ENCODE measurements around the gene ACSL5. TPM values are rescaled to one million over a fixed set of nuclear protein-coding genes. Genes with fewer than 3 reads are reported as not detected.

ACSL5 gene
- total RNA-seq, 1 donor: 8.6 TPM

DNA sequence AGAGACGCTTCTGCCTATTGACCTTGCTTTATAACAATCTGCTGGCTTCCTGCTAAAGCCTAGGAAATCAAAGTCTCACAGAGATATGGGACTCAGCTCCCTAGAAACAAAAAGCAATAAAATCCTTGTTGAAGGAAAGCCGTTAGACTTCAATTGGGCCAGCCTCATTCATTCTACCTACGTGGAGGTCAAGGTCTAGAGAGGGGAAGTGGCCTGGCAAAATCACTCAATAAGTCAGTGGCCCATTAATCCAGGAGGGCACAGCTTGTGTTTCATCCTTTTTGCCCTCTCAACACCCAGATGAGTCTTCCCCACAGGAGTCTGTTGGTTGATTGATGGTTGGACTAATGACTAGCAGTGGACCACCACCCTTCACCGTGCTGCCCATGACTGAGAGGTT is 40.5 kb upstream of the ACSL5 start:
- TF ChIP-seq, protein P1, sequence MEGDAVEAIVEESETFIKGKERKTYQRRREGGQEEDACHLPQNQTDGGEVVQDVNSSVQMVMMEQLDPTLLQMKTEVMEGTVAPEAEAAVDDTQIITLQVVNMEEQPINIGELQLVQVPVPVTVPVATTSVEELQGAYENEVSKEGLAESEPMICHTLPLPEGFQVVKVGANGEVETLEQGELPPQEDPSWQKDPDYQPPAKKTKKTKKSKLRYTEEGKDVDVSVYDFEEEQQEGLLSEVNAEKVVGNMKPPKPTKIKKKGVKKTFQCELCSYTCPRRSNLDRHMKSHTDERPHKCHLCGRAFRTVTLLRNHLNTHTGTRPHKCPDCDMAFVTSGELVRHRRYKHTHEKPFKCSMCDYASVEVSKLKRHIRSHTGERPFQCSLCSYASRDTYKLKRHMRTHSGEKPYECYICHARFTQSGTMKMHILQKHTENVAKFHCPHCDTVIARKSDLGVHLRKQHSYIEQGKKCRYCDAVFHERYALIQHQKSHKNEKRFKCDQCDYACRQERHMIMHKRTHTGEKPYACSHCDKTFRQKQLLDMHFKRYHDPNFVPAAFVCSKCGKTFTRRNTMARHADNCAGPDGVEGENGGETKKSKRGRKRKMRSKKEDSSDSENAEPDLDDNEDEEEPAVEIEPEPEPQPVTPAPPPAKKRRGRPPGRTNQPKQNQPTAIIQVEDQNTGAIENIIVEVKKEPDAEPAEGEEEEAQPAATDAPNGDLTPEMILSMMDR (IDR thresholded peaks at IDR 0.05; ENCODE audit: insufficient read depth, low read depth, low read length): no peak
- no peak overlapping the region for H3K4me3 ChIP-seq (ENCODE audit: low read depth, low read length)
- DNase-seq (ENCODE audit: low read depth): no peak

DNA sequence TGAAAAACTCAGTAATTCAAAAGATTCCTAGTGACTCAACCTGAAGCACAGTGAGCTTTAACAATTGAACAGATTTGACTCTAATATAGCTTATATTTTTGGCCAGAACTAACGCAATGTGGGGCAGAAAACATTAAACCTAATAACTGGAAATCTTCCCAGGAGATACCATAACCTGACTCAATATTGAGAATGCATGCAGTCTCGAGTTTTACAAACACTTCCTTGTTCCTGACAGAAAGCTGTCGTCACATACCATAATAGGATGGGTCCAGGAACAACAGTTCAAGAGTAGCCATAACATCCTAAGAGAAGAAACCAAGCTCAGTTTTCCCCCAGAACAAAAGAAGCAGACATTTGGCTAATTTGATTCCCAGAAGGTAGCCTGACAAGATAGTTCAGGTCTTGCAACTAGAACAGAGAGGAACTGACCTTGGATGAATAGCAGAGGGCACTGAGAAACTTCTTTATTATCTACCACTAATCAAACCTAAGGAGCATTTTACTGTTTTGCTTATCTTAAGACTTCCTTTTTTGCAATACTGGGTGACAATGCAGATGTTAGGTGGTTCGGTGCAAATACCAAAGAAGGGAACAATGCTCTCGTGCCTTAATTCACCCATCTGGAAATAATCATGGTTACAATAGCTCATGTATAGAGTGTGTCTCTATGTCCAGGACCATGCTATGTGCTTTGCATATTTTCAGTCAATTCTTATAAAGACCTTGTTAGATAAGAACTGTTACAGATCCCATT is 38.6 kb upstream of the ACSL5 start:
- TF ChIP-seq, protein P1 (IDR thresholded peaks at IDR 0.05; ENCODE audit: insufficient read depth, low read depth, low read length): no peak
- no peak overlapping the region for H3K4me3 ChIP-seq (ENCODE audit: low read depth, low read length)
- DNase-seq (ENCODE audit: low read depth): no peak

DNA sequence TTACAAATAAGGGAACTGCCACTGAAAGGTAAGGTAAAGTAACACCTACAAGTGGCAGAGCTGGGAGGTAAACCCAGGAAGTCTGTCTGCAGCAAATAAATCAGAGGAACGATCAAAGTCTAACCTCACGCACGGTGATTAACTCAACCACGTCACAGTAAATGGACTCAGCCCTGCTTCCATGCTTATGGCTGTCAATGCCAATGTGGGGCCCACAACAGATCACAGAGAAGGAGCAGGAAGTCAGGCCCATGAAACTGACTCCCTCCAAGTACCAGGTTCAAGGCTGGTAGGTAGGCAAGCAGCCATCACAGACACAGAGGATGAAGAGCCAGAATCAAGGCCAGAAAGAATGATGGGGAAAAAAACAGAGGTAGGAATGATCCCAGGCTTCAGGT is 38.0 kb upstream of the ACSL5 start:
- TF ChIP-seq, protein P1 (IDR thresholded peaks at IDR 0.05; ENCODE audit: insufficient read depth, low read depth, low read length): no peak
- H3K4me3 ChIP-seq (ENCODE audit: low read depth, low read length): no peak overlapping the region
- no peak for DNase-seq (ENCODE audit: low read depth)

DNA sequence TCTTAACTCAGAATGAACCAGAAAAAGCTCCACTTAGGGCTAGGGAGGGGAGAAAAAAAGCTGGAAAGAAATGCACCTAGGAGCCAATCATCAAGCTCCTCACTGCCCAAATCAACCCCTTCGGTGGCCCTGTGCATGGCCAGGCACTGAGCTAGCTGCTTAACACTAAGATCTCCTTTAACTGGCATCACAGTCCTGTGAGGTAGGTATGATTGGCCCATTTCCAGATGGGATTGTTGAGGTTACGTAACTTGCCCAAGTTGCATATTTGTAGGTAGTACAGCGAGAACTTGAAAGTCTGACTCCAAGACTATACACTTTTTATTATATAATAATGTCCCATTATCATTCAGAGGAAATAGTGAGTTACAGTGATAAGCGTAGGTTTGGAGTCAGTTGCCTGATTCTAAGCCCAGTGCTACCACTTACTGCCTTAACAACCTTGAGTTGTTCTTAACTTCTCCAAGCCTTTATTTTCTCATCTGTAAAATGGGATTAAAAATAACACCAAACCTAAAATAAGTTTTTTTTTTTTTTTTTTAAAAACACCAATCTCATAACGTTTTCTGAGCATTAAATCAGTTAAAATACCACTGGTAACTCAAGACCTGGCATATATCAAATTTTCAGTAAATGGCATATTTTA is 37.2 kb upstream of the ACSL5 start:
- no peak for DNase-seq (ENCODE audit: low read depth)
- H3K4me3 ChIP-seq (ENCODE audit: low read depth, low read length): no peak overlapping the region
- TF ChIP-seq, protein P1 (IDR thresholded peaks at IDR 0.05; ENCODE audit: insufficient read depth, low read depth, low read length): no peak

DNA sequence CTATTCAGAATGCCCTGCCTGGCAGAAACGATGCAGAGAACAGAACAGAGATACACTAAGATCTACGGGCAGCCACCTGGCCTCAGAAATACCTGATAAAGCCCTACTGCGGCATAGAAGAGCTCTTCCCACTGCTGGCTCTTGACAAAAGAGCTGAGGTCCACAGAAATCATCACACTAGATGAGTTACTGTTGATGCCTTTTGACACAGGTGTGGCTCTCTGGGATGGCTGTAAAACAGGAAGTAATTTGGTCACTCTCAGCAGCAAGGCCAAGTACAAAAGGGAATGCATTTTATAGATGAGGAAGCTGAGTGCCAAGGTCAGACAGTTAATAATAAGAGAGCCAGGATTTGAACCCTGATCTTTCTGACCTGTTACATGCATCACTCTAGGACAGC is 35.0 kb upstream of the ACSL5 start:
- no peak overlapping the region for H3K4me3 ChIP-seq (ENCODE audit: low read depth, low read length)
- no peak for DNase-seq (ENCODE audit: low read depth)
- TF ChIP-seq, protein P1 (IDR thresholded peaks at IDR 0.05; ENCODE audit: insufficient read depth, low read depth, low read length): no peak

DNA sequence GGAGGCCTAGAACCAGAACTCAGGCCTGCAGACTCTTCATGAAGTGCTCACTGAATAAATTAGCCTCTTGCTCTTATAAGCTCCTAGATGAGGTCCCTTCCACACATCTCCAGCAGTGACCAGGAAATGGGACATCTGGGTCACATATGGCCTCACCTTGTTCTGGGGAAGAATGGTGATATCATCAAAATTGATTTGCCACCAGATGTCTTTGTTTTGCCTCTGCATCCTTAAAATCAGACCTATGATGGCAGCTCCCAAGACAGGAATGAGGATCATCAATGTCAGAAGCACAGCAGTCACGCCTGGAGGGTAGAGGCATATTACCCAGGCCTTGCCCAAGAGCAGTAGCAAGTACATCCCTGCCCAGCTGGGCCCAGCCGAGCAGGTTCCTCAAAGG is 33.3 kb upstream of the ACSL5 start:
- no peak for DNase-seq (ENCODE audit: low read depth)
- no peak overlapping the region for H3K4me3 ChIP-seq (ENCODE audit: low read depth, low read length)
- TF ChIP-seq, protein P1 (IDR thresholded peaks at IDR 0.05; ENCODE audit: insufficient read depth, low read depth, low read length): no peak

Measured in fibroblast of villous mesenchyme (primary cell).